ENCODE measurements around the gene CNNM4.

The CNNM4 gene

DNA sequence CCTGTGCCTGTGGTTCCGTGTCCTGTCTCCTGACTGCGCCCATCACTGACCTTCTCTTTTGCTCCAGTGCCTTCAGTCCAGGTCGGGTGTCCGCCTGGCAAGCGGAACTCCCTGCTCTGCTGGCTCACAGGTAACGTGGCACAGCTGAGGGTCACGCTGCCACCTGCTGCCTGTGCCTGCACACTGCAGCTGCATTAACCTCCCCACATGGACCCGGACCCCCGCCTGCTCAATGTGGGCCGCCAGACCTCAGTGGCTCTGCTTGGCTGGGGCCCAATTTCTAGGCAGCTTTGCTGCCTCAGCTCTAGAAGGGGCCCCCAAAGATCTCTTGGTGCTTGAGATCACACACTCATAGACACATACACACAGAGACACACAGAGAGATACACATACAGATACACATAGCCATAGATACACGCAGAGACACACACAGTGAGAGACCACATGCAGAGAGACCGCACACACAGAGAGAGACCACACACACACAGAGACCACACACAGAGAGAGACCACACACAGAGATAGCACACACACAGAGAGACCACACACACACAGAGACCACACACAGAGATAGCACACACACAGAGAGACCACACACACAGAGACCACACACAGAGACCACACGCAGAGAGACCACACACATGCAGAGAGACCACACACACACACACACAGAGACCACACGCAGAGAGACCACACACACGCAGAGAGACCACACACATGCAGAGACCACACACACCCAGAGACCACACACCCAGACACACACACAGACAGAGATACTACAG, 40.5 kb downstream of the CNNM4 start (continued):
- TF ChIP-seq, protein P1, sequence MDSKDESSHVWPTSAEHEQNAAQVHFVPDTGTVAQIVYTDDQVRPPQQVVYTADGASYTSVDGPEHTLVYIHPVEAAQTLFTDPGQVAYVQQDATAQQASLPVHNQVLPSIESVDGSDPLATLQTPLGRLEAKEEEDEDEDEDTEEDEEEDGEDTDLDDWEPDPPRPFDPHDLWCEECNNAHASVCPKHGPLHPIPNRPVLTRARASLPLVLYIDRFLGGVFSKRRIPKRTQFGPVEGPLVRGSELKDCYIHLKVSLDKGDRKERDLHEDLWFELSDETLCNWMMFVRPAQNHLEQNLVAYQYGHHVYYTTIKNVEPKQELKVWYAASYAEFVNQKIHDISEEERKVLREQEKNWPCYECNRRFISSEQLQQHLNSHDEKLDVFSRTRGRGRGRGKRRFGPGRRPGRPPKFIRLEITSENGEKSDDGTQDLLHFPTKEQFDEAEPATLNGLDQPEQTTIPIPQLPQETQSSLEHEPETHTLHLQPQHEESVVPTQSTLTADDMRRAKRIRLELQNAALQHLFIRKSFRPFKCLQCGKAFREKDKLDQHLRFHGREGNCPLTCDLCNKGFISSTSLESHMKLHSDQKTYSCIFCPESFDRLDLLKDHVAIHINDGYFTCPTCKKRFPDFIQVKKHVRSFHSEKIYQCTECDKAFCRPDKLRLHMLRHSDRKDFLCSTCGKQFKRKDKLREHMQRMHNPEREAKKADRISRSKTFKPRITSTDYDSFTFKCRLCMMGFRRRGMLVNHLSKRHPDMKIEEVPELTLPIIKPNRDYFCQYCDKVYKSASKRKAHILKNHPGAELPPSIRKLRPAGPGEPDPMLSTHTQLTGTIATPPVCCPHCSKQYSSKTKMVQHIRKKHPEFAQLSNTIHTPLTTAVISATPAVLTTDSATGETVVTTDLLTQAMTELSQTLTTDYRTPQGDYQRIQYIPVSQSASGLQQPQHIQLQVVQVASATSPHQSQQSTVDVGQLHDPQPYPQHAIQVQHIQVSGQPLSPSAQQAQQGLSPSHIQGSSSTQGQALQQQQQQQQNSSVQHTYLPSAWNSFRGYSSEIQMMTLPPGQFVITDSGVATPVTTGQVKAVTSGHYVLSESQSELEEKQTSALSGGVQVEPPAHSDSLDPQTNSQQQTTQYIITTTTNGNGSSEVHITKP (tag by site-specific recombination; IDR thresholded peaks at IDR 0.05): 0 out of 2 replicates have a peak, but pooled peaks have one; percentile 15
- TF ChIP-seq, protein P2, sequence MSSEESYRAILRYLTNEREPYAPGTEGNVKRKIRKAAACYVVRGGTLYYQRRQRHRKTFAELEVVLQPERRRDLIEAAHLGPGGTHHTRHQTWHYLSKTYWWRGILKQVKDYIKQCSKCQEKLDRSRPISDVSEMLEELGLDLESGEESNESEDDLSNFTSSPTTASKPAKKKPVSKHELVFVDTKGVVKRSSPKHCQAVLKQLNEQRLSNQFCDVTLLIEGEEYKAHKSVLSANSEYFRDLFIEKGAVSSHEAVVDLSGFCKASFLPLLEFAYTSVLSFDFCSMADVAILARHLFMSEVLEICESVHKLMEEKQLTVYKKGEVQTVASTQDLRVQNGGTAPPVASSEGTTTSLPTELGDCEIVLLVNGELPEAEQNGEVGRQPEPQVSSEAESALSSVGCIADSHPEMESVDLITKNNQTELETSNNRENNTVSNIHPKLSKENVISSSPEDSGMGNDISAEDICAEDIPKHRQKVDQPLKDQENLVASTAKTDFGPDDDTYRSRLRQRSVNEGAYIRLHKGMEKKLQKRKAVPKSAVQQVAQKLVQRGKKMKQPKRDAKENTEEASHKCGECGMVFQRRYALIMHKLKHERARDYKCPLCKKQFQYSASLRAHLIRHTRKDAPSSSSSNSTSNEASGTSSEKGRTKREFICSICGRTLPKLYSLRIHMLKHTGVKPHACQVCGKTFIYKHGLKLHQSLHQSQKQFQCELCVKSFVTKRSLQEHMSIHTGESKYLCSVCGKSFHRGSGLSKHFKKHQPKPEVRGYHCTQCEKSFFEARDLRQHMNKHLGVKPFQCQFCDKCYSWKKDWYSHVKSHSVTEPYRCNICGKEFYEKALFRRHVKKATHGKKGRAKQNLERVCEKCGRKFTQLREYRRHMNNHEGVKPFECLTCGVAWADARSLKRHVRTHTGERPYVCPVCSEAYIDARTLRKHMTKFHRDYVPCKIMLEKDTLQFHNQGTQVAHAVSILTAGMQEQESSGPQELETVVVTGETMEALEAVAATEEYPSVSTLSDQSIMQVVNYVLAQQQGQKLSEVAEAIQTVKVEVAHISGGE (tag by site-specific recombination; conservative IDR thresholded peaks at IDR 0.05; ENCODE audit: low read depth): no peak
- no peak for TF ChIP-seq ZNF555 (tag by site-specific recombination; conservative IDR thresholded peaks at IDR 0.05)
- TF ChIP-seq ZNF596 (tag by site-specific recombination; IDR thresholded peaks at IDR 0.05): no peak
- TF ChIP-seq GLIS2 (tag by site-specific recombination; IDR thresholded peaks at IDR 0.05): peak; percentile 68
- TF ChIP-seq, protein P3, sequence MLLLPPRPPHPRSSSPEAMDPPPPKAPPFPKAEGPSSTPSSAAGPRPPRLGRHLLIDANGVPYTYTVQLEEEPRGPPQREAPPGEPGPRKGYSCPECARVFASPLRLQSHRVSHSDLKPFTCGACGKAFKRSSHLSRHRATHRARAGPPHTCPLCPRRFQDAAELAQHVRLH (tag by site-specific recombination; IDR thresholded peaks at IDR 0.05): no peak
- TF ChIP-seq ZNF174 (tag by site-specific recombination; IDR thresholded peaks at IDR 0.05): no peak
- TF ChIP-seq ZNF76 (tag by site-specific recombination; IDR thresholded peaks at IDR 0.05; ENCODE audit: borderline replicate concordance, low read depth): no peak
- no peak for TF ChIP-seq ZNF670 (tag by site-specific recombination; IDR thresholded peaks at IDR 0.05; ENCODE audit: low read depth)
- TF ChIP-seq, protein P4, sequence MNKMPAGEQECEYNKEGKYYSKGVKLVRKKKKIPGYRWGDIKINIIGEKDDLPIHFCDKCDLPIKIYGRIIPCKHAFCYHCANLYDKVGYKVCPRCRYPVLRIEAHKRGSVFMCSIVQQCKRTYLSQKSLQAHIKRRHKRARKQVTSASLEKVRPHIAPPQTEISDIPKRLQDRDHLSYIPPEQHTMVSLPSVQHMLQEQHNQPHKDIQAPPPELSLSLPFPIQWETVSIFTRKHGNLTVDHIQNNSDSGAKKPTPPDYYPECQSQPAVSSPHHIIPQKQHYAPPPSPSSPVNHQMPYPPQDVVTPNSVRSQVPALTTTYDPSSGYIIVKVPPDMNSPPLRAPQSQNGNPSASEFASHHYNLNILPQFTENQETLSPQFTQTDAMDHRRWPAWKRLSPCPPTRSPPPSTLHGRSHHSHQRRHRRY (tag by site-specific recombination; IDR thresholded peaks at IDR 0.05): no peak
- TF ChIP-seq, protein P5, sequence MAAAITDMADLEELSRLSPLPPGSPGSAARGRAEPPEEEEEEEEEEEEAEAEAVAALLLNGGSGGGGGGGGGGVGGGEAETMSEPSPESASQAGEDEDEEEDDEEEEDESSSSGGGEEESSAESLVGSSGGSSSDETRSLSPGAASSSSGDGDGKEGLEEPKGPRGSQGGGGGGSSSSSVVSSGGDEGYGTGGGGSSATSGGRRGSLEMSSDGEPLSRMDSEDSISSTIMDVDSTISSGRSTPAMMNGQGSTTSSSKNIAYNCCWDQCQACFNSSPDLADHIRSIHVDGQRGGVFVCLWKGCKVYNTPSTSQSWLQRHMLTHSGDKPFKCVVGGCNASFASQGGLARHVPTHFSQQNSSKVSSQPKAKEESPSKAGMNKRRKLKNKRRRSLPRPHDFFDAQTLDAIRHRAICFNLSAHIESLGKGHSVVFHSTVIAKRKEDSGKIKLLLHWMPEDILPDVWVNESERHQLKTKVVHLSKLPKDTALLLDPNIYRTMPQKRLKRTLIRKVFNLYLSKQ (tag by site-specific recombination; IDR thresholded peaks at IDR 0.05; ENCODE audit: borderline replicate concordance): no peak
- peak; percentile 57 for TF ChIP-seq ZBTB17 (tag by site-specific recombination; IDR thresholded peaks at IDR 0.05)
- TF ChIP-seq ZNF2 (tag by site-specific recombination; IDR thresholded peaks at IDR 0.05): peak; percentile 96
- TF ChIP-seq, protein P6, sequence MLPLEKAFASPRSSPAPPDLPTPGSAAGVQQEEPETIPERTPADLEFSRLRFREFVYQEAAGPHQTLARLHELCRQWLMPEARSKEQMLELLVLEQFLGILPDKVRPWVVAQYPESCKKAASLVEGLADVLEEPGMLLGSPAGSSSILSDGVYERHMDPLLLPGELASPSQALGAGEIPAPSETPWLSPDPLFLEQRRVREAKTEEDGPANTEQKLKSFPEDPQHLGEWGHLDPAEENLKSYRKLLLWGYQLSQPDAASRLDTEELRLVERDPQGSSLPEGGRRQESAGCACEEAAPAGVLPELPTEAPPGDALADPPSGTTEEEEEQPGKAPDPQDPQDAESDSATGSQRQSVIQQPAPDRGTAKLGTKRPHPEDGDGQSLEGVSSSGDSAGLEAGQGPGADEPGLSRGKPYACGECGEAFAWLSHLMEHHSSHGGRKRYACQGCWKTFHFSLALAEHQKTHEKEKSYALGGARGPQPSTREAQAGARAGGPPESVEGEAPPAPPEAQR (tag by site-specific recombination; IDR thresholded peaks at IDR 0.05): no peak
- TF ChIP-seq, protein P7, sequence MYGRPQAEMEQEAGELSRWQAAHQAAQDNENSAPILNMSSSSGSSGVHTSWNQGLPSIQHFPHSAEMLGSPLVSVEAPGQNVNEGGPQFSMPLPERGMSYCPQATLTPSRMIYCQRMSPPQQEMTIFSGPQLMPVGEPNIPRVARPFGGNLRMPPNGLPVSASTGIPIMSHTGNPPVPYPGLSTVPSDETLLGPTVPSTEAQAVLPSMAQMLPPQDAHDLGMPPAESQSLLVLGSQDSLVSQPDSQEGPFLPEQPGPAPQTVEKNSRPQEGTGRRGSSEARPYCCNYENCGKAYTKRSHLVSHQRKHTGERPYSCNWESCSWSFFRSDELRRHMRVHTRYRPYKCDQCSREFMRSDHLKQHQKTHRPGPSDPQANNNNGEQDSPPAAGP (tag by site-specific recombination; IDR thresholded peaks at IDR 0.05): no peak
- TF ChIP-seq, protein P8, sequence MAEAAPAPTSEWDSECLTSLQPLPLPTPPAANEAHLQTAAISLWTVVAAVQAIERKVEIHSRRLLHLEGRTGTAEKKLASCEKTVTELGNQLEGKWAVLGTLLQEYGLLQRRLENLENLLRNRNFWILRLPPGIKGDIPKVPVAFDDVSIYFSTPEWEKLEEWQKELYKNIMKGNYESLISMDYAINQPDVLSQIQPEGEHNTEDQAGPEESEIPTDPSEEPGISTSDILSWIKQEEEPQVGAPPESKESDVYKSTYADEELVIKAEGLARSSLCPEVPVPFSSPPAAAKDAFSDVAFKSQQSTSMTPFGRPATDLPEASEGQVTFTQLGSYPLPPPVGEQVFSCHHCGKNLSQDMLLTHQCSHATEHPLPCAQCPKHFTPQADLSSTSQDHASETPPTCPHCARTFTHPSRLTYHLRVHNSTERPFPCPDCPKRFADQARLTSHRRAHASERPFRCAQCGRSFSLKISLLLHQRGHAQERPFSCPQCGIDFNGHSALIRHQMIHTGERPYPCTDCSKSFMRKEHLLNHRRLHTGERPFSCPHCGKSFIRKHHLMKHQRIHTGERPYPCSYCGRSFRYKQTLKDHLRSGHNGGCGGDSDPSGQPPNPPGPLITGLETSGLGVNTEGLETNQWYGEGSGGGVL (tag by site-specific recombination; IDR thresholded peaks at IDR 0.05): no peak
- peak; percentile 100 for TF ChIP-seq GLIS1 (tag by site-specific recombination; IDR thresholded peaks at IDR 0.05)
- TF ChIP-seq OSR2 (tag by site-specific recombination; IDR thresholded peaks at IDR 0.05): no peak
- TF ChIP-seq ZSCAN30 (tag by site-specific recombination; IDR thresholded peaks at IDR 0.05): no peak
- TF ChIP-seq, protein P9, sequence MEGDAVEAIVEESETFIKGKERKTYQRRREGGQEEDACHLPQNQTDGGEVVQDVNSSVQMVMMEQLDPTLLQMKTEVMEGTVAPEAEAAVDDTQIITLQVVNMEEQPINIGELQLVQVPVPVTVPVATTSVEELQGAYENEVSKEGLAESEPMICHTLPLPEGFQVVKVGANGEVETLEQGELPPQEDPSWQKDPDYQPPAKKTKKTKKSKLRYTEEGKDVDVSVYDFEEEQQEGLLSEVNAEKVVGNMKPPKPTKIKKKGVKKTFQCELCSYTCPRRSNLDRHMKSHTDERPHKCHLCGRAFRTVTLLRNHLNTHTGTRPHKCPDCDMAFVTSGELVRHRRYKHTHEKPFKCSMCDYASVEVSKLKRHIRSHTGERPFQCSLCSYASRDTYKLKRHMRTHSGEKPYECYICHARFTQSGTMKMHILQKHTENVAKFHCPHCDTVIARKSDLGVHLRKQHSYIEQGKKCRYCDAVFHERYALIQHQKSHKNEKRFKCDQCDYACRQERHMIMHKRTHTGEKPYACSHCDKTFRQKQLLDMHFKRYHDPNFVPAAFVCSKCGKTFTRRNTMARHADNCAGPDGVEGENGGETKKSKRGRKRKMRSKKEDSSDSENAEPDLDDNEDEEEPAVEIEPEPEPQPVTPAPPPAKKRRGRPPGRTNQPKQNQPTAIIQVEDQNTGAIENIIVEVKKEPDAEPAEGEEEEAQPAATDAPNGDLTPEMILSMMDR (tag by site-specific recombination; IDR thresholded peaks at IDR 0.05): peak; percentile 87
- TF ChIP-seq ZNF610 (tag by site-specific recombination; IDR thresholded peaks at IDR 0.05; ENCODE audit: borderline replicate concordance): no peak
